ENCODE measurements around the gene ZNF438.
"Not testable (repeated sequence)": the region's sequence is repeated elsewhere in the genome, so short reads cannot be mapped to it uniquely, and the experiment has no call there.

ZNF438 gene, protein sequence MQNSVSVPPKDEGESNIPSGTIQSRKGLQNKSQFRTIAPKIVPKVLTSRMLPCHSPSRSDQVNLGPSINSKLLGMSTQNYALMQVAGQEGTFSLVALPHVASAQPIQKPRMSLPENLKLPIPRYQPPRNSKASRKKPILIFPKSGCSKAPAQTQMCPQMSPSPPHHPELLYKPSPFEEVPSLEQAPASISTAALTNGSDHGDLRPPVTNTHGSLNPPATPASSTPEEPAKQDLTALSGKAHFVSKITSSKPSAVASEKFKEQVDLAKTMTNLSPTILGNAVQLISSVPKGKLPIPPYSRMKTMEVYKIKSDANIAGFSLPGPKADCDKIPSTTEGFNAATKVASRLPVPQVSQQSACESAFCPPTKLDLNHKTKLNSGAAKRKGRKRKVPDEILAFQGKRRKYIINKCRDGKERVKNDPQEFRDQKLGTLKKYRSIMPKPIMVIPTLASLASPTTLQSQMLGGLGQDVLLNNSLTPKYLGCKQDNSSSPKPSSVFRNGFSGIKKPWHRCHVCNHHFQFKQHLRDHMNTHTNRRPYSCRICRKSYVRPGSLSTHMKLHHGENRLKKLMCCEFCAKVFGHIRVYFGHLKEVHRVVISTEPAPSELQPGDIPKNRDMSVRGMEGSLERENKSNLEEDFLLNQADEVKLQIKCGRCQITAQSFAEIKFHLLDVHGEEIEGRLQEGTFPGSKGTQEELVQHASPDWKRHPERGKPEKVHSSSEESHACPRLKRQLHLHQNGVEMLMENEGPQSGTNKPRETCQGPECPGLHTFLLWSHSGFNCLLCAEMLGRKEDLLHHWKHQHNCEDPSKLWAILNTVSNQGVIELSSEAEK

DNA sequence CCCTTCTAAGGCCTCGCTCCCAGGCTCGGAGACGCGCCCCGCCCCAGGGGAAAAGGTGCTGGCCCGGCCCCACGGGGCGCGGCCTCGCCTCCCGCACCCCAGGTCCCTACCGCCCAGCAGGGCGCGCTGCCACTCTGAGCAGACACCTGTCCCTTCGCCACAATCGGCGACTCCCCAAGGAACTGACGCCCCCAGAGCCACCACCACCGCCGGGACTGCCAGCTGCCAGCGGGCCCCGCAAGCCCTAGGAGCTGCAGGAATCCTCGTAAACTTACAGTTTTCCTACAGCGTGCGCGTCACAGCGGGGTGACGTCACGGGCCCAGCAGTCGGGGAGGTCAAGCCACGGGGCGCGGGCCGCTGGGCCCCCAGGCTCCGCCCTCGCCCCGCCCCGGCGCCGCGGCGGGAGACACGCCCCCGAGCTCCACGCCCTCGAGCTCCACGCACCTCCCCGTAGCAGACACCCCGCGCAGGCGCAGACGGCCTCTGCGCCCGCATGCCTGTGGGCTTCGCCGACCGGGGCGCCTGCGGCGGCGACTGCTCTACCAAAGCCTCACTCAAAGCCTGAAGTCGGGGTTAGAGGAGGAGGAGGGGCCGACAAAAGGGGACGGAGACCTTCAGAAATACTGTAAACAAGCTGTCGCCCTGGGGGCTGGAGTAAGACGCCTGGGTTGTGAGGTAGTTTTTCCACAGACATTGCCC, at the start of gene ZNF438:
Gene ZNF438, minus strand, starts transcription at position 308 of the 700 bp plus-strand sequence. CDS start 154,831 bp downstream, outside the sequence.
- DNase-seq (ENCODE audit: low spot score), result peak; percentile 95

- no peak for DNase-seq (ENCODE audit: low spot score)
Observed at GRCh38 chr10:31076610-31076988, 44.9 kb upstream of the ZNF438 start.

- DNase-seq (ENCODE audit: low spot score), result no peak
Observed at GRCh38 chr10:31075881-31076609, 44.4 kb upstream of the ZNF438 start.

DNA sequence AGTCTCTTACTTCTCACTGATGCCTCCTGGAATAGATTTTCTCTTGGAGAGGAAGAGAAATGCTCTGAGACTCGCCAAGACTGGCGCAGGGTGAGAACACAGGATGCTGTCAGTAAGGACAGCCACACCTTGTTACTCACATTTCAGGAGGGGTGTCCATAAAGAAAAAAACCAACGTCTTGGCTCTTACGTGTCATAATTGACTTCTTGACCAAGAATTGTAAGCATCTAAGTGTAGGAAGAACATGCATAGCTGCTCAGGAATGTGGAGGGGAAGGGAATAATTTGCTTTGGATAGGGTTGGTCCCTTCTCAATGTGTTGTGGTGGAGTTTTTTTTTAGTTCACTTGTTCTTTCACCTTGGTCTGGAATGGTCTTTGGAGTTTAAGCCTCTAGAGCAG, 43.8 kb upstream of the ZNF438 start:
- DNase-seq (ENCODE audit: low spot score), result no peak

GRCh38 chr10:31074722-31075086, 43.0 kb upstream of the ZNF438 start:
- DNase-seq (ENCODE audit: low spot score), result no peak

DNA sequence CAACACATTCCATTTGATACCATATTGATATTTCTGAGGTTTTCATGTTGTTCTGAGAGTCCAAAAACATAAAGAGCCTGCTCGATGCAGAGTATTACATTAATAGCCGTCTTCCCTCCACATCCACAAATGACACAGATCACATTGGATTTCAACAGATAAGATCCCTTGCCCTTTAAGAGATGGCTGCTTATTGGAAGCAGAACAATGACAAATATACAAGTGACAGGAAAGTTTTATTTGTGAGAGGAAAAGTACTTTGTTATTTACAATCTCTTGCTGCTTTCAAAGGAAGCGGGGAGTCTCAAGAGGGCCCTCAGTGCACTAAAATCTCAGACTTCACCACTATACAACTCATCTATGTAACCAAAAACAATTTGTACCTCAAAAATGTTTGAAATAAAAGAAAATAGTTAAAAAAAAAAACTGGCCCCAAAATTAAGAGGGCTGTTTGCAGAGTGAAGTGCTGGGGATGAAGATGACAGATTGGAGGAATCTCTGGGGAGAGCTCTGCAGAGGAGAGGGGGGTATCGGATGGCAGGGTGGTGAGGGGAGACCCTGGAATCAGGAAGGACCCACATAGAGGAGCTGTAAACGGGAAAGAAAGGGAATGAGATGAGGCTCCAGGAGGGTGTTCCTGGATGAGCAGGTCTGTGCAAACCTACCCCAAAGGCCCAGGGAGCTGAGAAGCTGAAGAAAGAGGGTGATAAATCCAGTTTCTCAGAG, 42.5 kb upstream of the ZNF438 start:
- no peak for DNase-seq (ENCODE audit: low spot score)

DNA sequence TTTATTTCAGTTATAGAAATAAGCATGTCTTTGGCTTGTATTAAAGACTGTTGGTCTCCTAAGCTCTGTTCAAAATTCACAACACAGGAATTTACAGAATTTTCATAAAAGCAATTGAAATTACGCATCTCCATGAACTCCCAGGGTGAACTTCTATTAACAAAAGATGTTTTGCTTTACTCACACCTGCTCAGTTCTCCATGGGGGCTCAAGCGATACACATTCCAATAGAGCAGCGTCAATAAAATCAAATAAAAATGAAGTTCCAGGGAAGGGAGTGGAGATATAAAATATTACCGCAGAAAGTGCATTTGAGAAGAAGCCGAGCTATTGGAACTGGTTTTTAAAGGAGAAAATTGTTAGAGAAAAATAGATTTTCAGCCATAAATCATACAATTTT, 41.5 kb upstream of the ZNF438 start:
- DNase-seq (ENCODE audit: low spot score), result no peak

- no peak for DNase-seq (ENCODE audit: low spot score)
Observed at GRCh38 chr10:31072451-31072850, 40.8 kb upstream of the ZNF438 start.

GRCh38 chr10:31071232-31072005, 39.8 kb upstream of the ZNF438 start:
- DNase-seq (ENCODE audit: low spot score), result no peak

- no peak for DNase-seq (ENCODE audit: low spot score)
Observed at GRCh38 chr10:31070691-31071090, 39.0 kb upstream of the ZNF438 start.

GRCh38 chr10:31070025-31070424, 38.4 kb upstream of the ZNF438 start:
- DNase-seq (ENCODE audit: low spot score), result no peak

DNA sequence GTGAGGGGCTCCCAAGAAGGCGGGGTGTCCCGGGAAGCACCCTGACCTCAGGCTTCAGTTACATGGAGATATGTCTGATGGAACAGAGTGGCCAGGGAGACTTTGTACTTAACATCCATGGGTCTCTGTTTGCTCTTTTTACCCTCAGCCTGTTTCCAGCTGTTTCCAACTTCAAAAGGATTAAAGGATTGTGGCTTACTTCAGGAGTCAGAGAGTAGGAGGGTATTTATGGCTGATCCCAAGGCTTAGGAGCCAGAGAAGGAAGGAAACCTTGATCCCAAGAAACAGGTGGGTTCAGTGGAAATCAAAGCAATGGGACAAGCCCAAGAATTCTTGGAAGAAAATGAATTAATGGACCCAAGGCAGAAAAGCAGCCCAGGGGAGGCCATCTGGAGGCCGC, 37.7 kb upstream of the ZNF438 start:
- no peak for DNase-seq (ENCODE audit: low spot score)

- no peak for DNase-seq (ENCODE audit: low spot score)
Observed at GRCh38 chr10:31064348-31064747, 32.7 kb upstream of the ZNF438 start.

DNA sequence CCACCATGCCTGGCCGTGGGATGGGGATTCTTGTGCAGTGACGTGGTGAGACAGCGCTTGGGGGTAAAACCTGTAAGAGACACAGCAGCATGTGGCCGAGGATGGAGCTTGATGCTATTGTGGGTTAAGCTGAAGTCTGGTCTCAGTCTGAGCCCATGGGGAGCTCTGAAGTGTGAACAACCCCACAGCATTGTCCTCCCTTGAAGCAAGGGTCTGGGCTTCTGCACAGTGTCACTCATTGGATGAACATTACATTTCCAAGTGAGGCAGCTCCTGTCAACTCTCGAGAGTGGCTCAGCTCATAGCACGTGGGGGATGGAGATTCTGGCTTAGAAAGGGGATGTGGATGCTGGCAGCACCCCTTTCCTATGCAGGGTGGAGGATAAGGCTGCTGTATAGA, 32.2 kb upstream of the ZNF438 start:
- DNase-seq (ENCODE audit: low spot score), result no peak

DNA sequence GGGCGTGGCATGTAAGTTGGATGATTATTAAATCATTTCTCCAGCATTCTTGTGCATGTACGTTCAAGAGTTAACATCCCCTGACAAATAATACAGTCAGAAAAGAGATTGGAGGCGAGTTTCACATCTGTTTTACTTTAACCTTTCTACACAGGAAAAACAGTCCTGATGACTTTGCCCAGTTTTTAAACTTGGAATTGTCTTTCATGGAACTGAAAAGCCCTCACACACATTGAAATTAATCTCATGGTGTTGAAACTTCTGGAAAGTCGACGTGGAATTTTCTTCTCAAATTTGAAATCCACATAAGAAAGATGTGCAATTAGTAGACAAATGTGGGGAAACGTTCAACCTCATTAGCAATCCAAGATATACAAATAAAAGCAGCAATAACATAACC, 31.2 kb upstream of the ZNF438 start:
- DNase-seq (ENCODE audit: low spot score), result no peak

DNA sequence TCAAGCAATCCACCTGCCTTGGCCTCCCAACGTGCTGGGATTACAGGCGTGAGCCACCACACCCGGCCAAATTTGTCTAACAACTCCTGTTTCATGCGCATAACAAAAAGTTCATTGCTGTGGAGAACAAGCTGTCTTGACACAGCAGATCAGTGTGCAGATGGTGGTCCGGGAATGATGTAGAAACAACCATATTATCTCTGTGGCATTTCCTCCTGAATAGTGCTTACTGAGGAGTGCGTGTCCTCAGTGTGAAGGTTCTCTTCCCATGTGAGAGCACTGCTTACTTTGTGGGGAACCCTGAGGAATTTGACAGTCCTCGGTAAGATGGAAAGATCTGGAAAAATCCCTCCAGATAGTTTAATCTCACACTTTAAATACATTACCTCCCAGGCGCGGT, 30.3 kb upstream of the ZNF438 start:
- no peak for DNase-seq (ENCODE audit: low spot score)

GRCh38 chr10:31058795-31059703, 27.4 kb upstream of the ZNF438 start:
- DNase-seq (ENCODE audit: low spot score), result no peak

DNA sequence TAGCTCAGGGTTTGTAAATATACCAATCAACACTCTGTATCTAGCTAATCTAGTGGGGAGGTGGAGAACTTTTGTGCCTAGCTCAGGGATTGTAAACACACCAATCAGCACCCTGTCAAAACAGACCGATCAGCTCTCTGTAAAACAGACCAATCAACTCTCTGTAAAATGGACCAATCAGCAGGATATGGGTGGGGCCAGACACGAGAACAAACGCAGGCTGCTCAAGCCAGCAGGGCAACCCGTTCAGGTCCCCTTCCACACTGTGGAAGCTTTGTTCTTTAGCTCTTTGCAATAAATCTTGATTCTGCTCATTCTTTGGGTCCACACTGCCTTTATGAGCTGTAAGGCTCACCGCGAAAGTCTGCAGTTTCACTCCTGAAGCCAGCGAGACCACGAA, 25.0 kb upstream of the ZNF438 start:
- DNase-seq (ENCODE audit: low spot score), result not testable (repeated sequence)

GRCh38 chr10:31055573-31056251, 24.0 kb upstream of the ZNF438 start:
- no peak for DNase-seq (ENCODE audit: low spot score)
